PC-3 (cell line): Measurements from ENCODE around the gene METTL1. TPM values are rescaled to one million over a fixed set of nuclear protein-coding genes. Genes with fewer than 3 reads are reported as not detected.

ENCODE experiments used
- ATAC-seq: fragments of 200-7000 bp; cut with Tn5 transposase; 2 replicates; pipeline ENCODE4 v1.9.1; 2020; ENCODE audit warnings: mild to moderate bottlenecking, moderate library complexity
- BruUV-seq: library from RNA; stranded (reverse); fragments of 400-500 nt; replicated peaks from 2 replicates; lab custom pipeline; 2021; lab: Mats Ljungman, UMichigan
- CTCF ChIA-PET: fragments of 300-600 bp; sonication (Branson Sonifier 250); formaldehyde crosslinking; loops from one replicate; lab custom pipeline; 2022; ENCODE audit warnings: antibody characterized with exemption; lab: Charles Lee
- POLR2A ChIA-PET: fragments of 300-600 bp; sonication (Branson Sonifier 250); formaldehyde crosslinking; loops from one replicate; lab custom pipeline; 2022; ENCODE audit warnings: antibody characterized with exemption; ENCODE audit not compliant: unreplicated experiment; lab: Charles Lee
- DNase-seq: peaks from one replicate; pipeline ENCODE4 v3.0.0-alpha.2; 2015
- H2AFZ ChIP-seq: fragments of 300-600 bp; sonication (generic); 2 replicates; pipeline ENCODE4 v1.6.0; 2016; ENCODE audit warnings: antibody characterized with exemption, low read length
- H3F3A ChIP-seq: fragments of 300-600 bp; sonication (generic); one replicate; pipeline ENCODE4 v1.6.0; 2017; ENCODE audit warnings: antibody characterized with exemption, low read length, control low read depth, mild to moderate bottlenecking; ENCODE audit not compliant: unreplicated experiment
- H3K27ac ChIP-seq: fragments of 300-600 bp; sonication (generic); 2 replicates; pipeline ENCODE4 v1.5.1; 2016; ENCODE audit warnings: mild to moderate bottlenecking, low read length
- H3K27me3 ChIP-seq: fragments of 300-600 bp; sonication (generic); 2 replicates; pipeline ENCODE4 v1.6.1; 2016; ENCODE audit warnings: low read length, mixed read lengths
- H3K36me3 ChIP-seq: fragments of 300-600 bp; sonication (generic); 2 replicates; pipeline ENCODE4 v1.6.1; 2016; ENCODE audit warnings: low read depth, mixed run types, low read length, mixed read lengths
- H3K4me1 ChIP-seq: fragments of 300-600 bp; sonication (generic); 2 replicates; pipeline ENCODE4 v1.5.1; 2016; ENCODE audit warnings: low read length; ENCODE audit not compliant: insufficient read depth
- H3K4me2 ChIP-seq: fragments of 300-600 bp; sonication (generic); 2 replicates; pipeline ENCODE4 v1.6.0; 2016; ENCODE audit warnings: low read length
- H3K4me3 ChIP-seq: fragments of 300-600 bp; sonication (generic); 2 replicates; pipeline ENCODE4 v1.5.1; 2016; ENCODE audit warnings: mild to moderate bottlenecking, low read length, mixed read lengths
- H3K79me2 ChIP-seq: fragments of 300-600 bp; sonication (generic); 2 replicates; pipeline ENCODE4 v1.6.1; 2017; ENCODE audit warnings: low read length, mixed read lengths
- H3K9ac ChIP-seq: fragments of 300-600 bp; sonication (generic); 2 replicates; pipeline ENCODE4 v1.6.0; 2016; ENCODE audit warnings: mild to moderate bottlenecking, low read length
- H3K9me2 ChIP-seq: fragments of 300-600 bp; sonication (generic); replicated peaks from 2 replicates; pipeline ENCODE4 v1.6.1; 2016; ENCODE audit warnings: mixed run types, low read length, mixed read lengths
- H3K9me3 ChIP-seq: fragments of 300-600 bp; sonication (generic); 2 replicates; pipeline ENCODE4 v1.6.1; 2016; ENCODE audit warnings: low read length, mixed read lengths
- H4K20me1 ChIP-seq: fragments of 300-600 bp; sonication (generic); 2 replicates; pipeline ENCODE4 v1.6.1; 2016; ENCODE audit warnings: low read length, mixed read lengths
- EZH2 ChIP-seq: fragments of 300-600 bp; sonication (generic); IDR thresholded peaks from one replicate; pipeline ENCODE4 v1.6.1; 2017; ENCODE audit warnings: antibody characterized with exemption, mild to moderate bottlenecking, low read length; ENCODE audit not compliant: unreplicated experiment
- EZH2phosphoT487 ChIP-seq: fragments of 300-600 bp; sonication (generic); IDR thresholded peaks from 2 replicates; pipeline ENCODE4 v1.6.1; 2018; ENCODE audit warnings: mild to moderate bottlenecking, antibody characterized with exemption, low read length, borderline replicate concordance
- intact Hi-C: fragments of 100-400 bp; cut with micrococcal nuclease; formaldehyde crosslinking; loops from 2 replicates; pipeline ENCODE4 v1.9.0; 2023
- total RNA-seq: library from RNA; depleted of rRNA; stranded (reverse); fragments of >200 nt; gene quantifications from 2 replicates; pipeline ENCODE4 v1.2.3, GENCODE V29; 2014
- TF ChIP-seq, protein P1 (sequence below): fragments of 300-600 bp; sonication (generic); conservative IDR thresholded peaks from 2 replicates; pipeline ENCODE4 v1.5.1; 2017; ENCODE audit warnings: antibody characterized with exemption, low read depth, mild to moderate bottlenecking, low read length

The METTL1 gene
- total RNA-seq, 1 experiment from 2014 or later: 29.8 TPM

DNA sequence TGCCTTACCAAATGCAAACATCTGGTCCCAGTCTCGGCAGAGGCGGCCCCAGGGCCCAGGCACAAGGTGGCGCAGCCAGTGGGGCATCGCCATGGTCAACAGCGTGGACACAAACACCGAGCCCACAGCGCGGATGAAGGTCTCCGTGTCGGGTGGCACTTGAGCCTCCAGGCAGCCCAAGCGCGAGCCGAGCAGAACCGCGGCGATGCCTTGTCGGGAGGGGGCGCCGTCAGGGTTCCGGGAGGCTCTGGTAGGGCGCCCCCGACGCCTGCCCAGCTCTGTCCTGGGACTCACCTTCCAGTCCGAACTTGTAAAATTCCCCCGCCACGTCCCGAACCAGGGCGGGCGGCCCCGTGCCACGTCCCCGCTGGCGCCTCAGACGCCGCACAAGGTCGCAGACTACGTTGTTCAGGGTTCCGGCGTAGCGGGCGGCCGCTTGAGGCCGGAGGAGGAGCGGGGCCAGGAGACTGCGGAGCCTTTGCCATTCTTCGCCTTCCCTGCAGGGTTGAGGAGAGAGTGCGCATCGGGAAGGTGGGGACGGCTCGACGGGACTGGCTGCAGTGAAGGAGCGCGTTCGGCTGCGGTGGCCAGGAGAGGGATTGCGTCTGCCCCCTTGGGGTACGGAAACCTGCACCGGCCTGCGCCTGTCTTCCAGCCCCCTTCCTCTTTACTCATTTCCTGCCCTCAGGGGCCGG lies 6.8 kb downstream of the METTL1 start:
- DNase-seq: peak; percentile 55
- CTCF ChIA-PET: no interaction called here
- H3K9ac ChIP-seq: peak overlapping the region; percentile 53
- no peaks in the 10 kb centered on the region for H3K27me3 ChIP-seq
- no peaks in the 10 kb centered on the region for H4K20me1 ChIP-seq
- intact Hi-C loops: no loop called here
- H3K36me3 ChIP-seq: peaks cover 12% of the 10 kb centered on the region
- ATAC-seq: peak; percentile 53
- POLR2A ChIA-PET: no interaction called here
- H3K4me1 ChIP-seq: peaks cover 37% of the 10 kb centered on the region
- 0 out of 2 replicates have a peak overlapping the region, but pooled peaks have one; percentile 5 for H3K27ac ChIP-seq
- H3K4me3 ChIP-seq: peak overlapping the region; percentile 79
- H3K9me2 ChIP-seq: no peaks in the 10 kb centered on the region
- H3K79me2 ChIP-seq: no peaks in the 10 kb centered on the region; the same call in 1 of the 2 replicates
- H3F3A ChIP-seq: no peaks in the 10 kb centered on the region
- peak overlapping the region; percentile 95 for H2AFZ ChIP-seq
- TF ChIP-seq EZH2phosphoT487 (no peak), EZH2 (no peak)
- TF ChIP-seq, protein P1, sequence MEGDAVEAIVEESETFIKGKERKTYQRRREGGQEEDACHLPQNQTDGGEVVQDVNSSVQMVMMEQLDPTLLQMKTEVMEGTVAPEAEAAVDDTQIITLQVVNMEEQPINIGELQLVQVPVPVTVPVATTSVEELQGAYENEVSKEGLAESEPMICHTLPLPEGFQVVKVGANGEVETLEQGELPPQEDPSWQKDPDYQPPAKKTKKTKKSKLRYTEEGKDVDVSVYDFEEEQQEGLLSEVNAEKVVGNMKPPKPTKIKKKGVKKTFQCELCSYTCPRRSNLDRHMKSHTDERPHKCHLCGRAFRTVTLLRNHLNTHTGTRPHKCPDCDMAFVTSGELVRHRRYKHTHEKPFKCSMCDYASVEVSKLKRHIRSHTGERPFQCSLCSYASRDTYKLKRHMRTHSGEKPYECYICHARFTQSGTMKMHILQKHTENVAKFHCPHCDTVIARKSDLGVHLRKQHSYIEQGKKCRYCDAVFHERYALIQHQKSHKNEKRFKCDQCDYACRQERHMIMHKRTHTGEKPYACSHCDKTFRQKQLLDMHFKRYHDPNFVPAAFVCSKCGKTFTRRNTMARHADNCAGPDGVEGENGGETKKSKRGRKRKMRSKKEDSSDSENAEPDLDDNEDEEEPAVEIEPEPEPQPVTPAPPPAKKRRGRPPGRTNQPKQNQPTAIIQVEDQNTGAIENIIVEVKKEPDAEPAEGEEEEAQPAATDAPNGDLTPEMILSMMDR: peak; percentile 70
- BruUV-seq: no TSS peak
- no peaks in the 10 kb centered on the region for H3K9me3 ChIP-seq
- peak overlapping the region; percentile 96 for H3K4me2 ChIP-seq

DNA sequence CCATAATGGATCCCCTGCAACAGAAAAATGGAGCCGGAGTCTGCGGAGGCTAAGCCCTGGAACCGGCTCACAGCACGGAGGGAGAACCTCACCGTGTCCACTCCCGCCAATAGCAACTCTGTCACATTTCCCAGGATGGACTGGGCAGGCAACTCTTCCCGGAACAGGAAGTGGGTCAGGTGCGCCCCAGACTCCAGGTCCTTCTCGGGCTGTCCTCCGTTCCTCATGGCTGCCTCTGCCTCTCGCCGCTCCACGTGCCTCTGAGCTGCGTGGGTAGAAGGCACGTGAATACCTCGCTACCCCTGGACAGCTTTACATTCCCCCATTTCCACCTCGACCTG lies 7.3 kb downstream of the METTL1 start:
- peak overlapping the region; percentile 95 for H2AFZ ChIP-seq
- 0 out of 2 replicates have a peak overlapping the region, but pooled peaks have one; percentile 5 for H3K27ac ChIP-seq
- ATAC-seq (peak; percentile 6; the same call in 1 of the 2 replicates), DNase-seq (peak; percentile 25)
- H3F3A ChIP-seq: no peaks in the 10 kb centered on the region
- H3K27me3 ChIP-seq: no peaks in the 10 kb centered on the region
- TF ChIP-seq EZH2phosphoT487: no peak
- TF ChIP-seq, protein P1: no peak
- TF ChIP-seq EZH2: no peak
- CTCF ChIA-PET: no interaction called here
- no peaks in the 10 kb centered on the region for H4K20me1 ChIP-seq
- H3K79me2 ChIP-seq: no peaks in the 10 kb centered on the region; the same call in 1 of the 2 replicates
- H3K9ac ChIP-seq: peak overlapping the region; percentile 53
- peak overlapping the region; percentile 96 for H3K4me2 ChIP-seq
- BruUV-seq: no TSS peak
- POLR2A ChIA-PET: no interaction called here
- intact Hi-C loops: no loop called here
- H3K9me2 ChIP-seq: no peaks in the 10 kb centered on the region
- no peaks in the 10 kb centered on the region for H3K9me3 ChIP-seq
- H3K4me1 ChIP-seq: peaks cover 37% of the 10 kb centered on the region
- peaks cover 7% of the 10 kb centered on the region; the same call in 1 of the 2 replicates for H3K36me3 ChIP-seq
- H3K4me3 ChIP-seq: peak overlapping the region; percentile 79
